H1 (cell line): ENCODE measurements around the gene ZYG11B. TPM values are rescaled to one million over a fixed set of nuclear protein-coding genes. Genes with fewer than 3 reads are reported as not detected.

Experiments used
- CBX5 ChIP-seq: fragments of 300-800, 300-1000 bp; sonication (generic); IDR thresholded peaks from 2 replicates; pipeline ENCODE4 v1.7.1; 2016; ENCODE audit warnings: antibody characterized with exemption, low read length, low read depth
- CBX8 ChIP-seq: fragments of 300-800, 300-1000 bp; sonication (generic); IDR thresholded peaks from 2 replicates; pipeline ENCODE4 v1.7.1; 2016; ENCODE audit warnings: low read depth, low read length, borderline replicate concordance
- CREB1 ChIP-seq: IDR thresholded peaks from 2 replicates; pipeline ENCODE4 v1.6.1; 2012; ENCODE audit warnings: inconsistent platforms
- CTCF ChIP-seq, 3 experiments: IDR thresholded peaks; 1 replicate in 2 of 3; 2 replicates in 1 of 3; pipeline versions ENCODE4 v1.5.1 to v1.6.1; 2011; ENCODE audit warnings: low read length in 3 of 3, mild to moderate bottlenecking in 3 of 3, inconsistent platforms in 2 of 3, low read depth in 1 of 3, moderate library complexity in 1 of 3; ENCODE audit not compliant: insufficient read depth in 1 of 3; ENCODE audit errors: control extremely low read depth in 1 of 3
- KDM5A ChIP-seq: fragments of 200-600 bp; IDR thresholded peaks from 2 replicates; pipeline ENCODE4 v1.7.1; 2012; ENCODE audit warnings: mild to moderate bottlenecking, low read length, inconsistent platforms, mixed read lengths
- POLR2AphosphoS5 ChIP-seq: IDR thresholded peaks from 2 replicates; pipeline ENCODE4 v1.6.1; 2011; ENCODE audit warnings: low read depth, low read length
- RAD21 ChIP-seq, 2 experiments: IDR thresholded peaks in 1 of 2; conservative IDR thresholded peaks in 1 of 2; 2 replicates each; pipeline ENCODE4 v1.6.1; 2011; ENCODE audit warnings: low read depth in 2 of 2, low read length in 2 of 2, improper control_type of control experiment in 1 of 2, inconsistent platforms in 1 of 2, mild to moderate bottlenecking in 1 of 2, moderate library complexity in 1 of 2
- SIN3A ChIP-seq, 2 experiments: IDR thresholded peaks in 1 of 2; conservative IDR thresholded peaks in 1 of 2; 2 replicates each; pipeline ENCODE4 v1.6.1; 2011 to 2012; ENCODE audit warnings: low read length in 2 of 2, improper control_type of control experiment in 1 of 2, low read depth in 1 of 2, mild to moderate bottlenecking in 1 of 2
- polyA plus RNA-seq, 7 experiments: library from polyadenylated mRNA; depleted of rRNA in 3 of 7; stranded (reverse) in 5 of 7; unstranded in 2 of 7; fragments of >200 nt in 5 of 7; fragments of 200-250 nt in 2 of 7; gene quantifications; 1 replicate in 5 of 7; 2 replicates in 1 of 7; 4 replicates in 1 of 7; pipeline versions ENCODE4 v1.2.1 to v1.2.3, GENCODE V29; 2011 to 2013; ENCODE audit warnings: missing spikeins in 2 of 7, mixed read lengths in 2 of 7
- total RNA-seq: library from RNA; stranded (reverse); fragmentation: NEBNext Ultra II Directional; extraction: Animal tissue kit (Norgen Biotek cat#: 25700); gene quantifications from 2 replicates; pipeline ENCODE4 v1.2.1, GENCODE V29; 2021

ZYG11B gene
- total and polyA plus RNA-seq, 2 of the 8 experiments (the other 6 are each of a cell fraction or from before 2014, with no cell fraction given) = 4.4 to 20.9 TPM

GRCh38 chr1:52862666-52863458 is 136.6 kb downstream of the ZYG11B start (continued):
- TF ChIP-seq KDM5A = no peak
- TF ChIP-seq RAD21 (IDR thresholded peaks at IDR 0.05 in 1 of 2, conservative IDR thresholded peaks at IDR 0.05 in 1 of 2; ENCODE audit: low read depth in 2 of 2, low read length in 2 of 2) = no peak
- no peak for TF ChIP-seq CREB1
- TF ChIP-seq SIN3A (conservative IDR thresholded peaks at IDR 0.05 in 1 of 2, IDR thresholded peaks at IDR 0.05 in 1 of 2; ENCODE audit: low read depth in 1 of 2, low read length in 2 of 2) = no peak
- TF ChIP-seq CBX5 = no peak
- TF ChIP-seq CTCF (IDR thresholded peaks at IDR 0.05; ENCODE audit: control extremely low read depth in 1 of 3, insufficient read depth in 1 of 3, low read depth in 1 of 3, low read length in 3 of 3) = no peak
- TF ChIP-seq POLR2AphosphoS5 = no peak
- no peak for TF ChIP-seq CBX8
